HepG2 (cell line): ENCODE measurements around the gene PHLDB1. TPM values are rescaled to one million over a fixed set of nuclear protein-coding genes. Genes with fewer than 3 reads are reported as not detected.

Source experiments
- AHDC1 ChIP-seq: sonication (generic); formaldehyde crosslinking; IDR thresholded peaks from 2 replicates; pipeline ENCODE4 v1.5.1; 2020; ENCODE audit warnings: mild to moderate bottlenecking, missing genetic modification reagents, borderline replicate concordance
- ARID2 ChIP-seq: sonication (generic); formaldehyde crosslinking; IDR thresholded peaks from 2 replicates; pipeline ENCODE4 v1.8.1; 2022; ENCODE audit warnings: mild to moderate bottlenecking, missing genetic modification reagents, borderline replicate concordance
- ASH2L ChIP-seq: fragments of 300-600, 200-600 bp; sonication (generic); IDR thresholded peaks from 2 replicates; pipeline ENCODE4 v1.7.0; 2017; ENCODE audit warnings: low read depth, mild to moderate bottlenecking, moderate library complexity, mixed read lengths, low read length; ENCODE audit not compliant: insufficient read length
- CC2D1A ChIP-seq: sonication (generic); formaldehyde crosslinking; IDR thresholded peaks from 2 replicates; pipeline ENCODE4 v1.8.1; 2023; ENCODE audit warnings: mild to moderate bottlenecking, missing genetic modification reagents
- FOXP4 ChIP-seq: sonication (generic); formaldehyde crosslinking; IDR thresholded peaks from 2 replicates; pipeline ENCODE4 v1.4.0; 2020; ENCODE audit warnings: missing genetic modification reagents
- HIC2 ChIP-seq: sonication (generic); formaldehyde crosslinking; IDR thresholded peaks from 2 replicates; pipeline ENCODE4 v1.9.0; 2022; ENCODE audit warnings: low read depth, missing genetic modification reagents
- HMG20A ChIP-seq: IDR thresholded peaks from 2 replicates; pipeline ENCODE4 v1.6.1; 2016; ENCODE audit warnings: borderline replicate concordance
- HOXA3 ChIP-seq: sonication (generic); formaldehyde crosslinking; IDR thresholded peaks from 2 replicates; pipeline ENCODE4 v1.5.0; 2020; ENCODE audit warnings: missing genetic modification reagents
- JDP2 ChIP-seq: sonication (generic); formaldehyde crosslinking; IDR thresholded peaks from 2 replicates; pipeline ENCODE4 v1.8.1; 2022; ENCODE audit warnings: missing genetic modification reagents, borderline replicate concordance
- JUN ChIP-seq: sonication (generic); formaldehyde crosslinking; IDR thresholded peaks from 2 replicates; pipeline ENCODE4 v1.4.0; 2020; ENCODE audit warnings: mild to moderate bottlenecking, missing genetic modification reagents
- KLF16 ChIP-seq, 2 experiments: sonication (generic) in 1 of 2; formaldehyde crosslinking in 1 of 2; IDR thresholded peaks; 2 replicates each; pipeline versions ENCODE4 v1.6.1 to v1.8.0; 2016 to 2023; ENCODE audit warnings: missing genetic modification reagents in 2 of 2, missing compliant biosample characterization in 1 of 2
- RXRB ChIP-seq: IDR thresholded peaks from 2 replicates; pipeline ENCODE4 v1.6.1; 2016; ENCODE audit warnings: borderline replicate concordance, missing genetic modification reagents, missing compliant biosample characterization
- TMF1 ChIP-seq: sonication (generic); formaldehyde crosslinking; IDR thresholded peaks from 2 replicates; pipeline ENCODE4 v1.8.1; 2022; ENCODE audit warnings: low read depth, missing genetic modification reagents
- ZC3H4 ChIP-seq: sonication (generic); formaldehyde crosslinking; IDR thresholded peaks from 2 replicates; pipeline ENCODE4 v1.4.0; 2020; ENCODE audit warnings: missing genetic modification reagents, borderline replicate concordance
- ZNF644 ChIP-seq: IDR thresholded peaks from 2 replicates; pipeline ENCODE4 v1.6.1; 2016; ENCODE audit warnings: low read depth
- ZNF7 ChIP-seq: IDR thresholded peaks from 2 replicates; pipeline ENCODE4 v1.6.1; 2016; ENCODE audit warnings: missing biosample characterization, missing genetic modification reagents
- ZNF816 ChIP-seq: sonication (generic); formaldehyde crosslinking; IDR thresholded peaks from 2 replicates; pipeline ENCODE4 v1.8.0; 2022; ENCODE audit warnings: missing genetic modification reagents, mild to moderate bottlenecking, borderline replicate concordance
- ZNF883 ChIP-seq: sonication (generic); formaldehyde crosslinking; IDR thresholded peaks from 2 replicates; pipeline ENCODE4 v1.5.1; 2020; ENCODE audit warnings: mild to moderate bottlenecking, missing genetic modification reagents; ENCODE audit errors: not compliant biosample characterization
- polyA plus RNA-seq, 8 experiments: library from polyadenylated mRNA; depleted of rRNA in 3 of 8; stranded (reverse) in 7 of 8; unstranded in 1 of 8; fragments of >200 nt; fragmentation: Illumina TruSeq in 4 of 8; extraction: Trizol in 4 of 8; gene quantifications; 2 replicates each; pipeline versions ENCODE4 v1.2.1 to v1.2.3, GENCODE V29; 2011 to 2016; ENCODE audit warnings: low read depth in 4 of 8, missing spikeins in 1 of 8, mixed read lengths in 1 of 8; ENCODE audit not compliant: insufficient read depth in 1 of 8
- total RNA-seq, 5 experiments: library from RNA; depleted of rRNA; stranded (reverse); fragments of >200 nt; fragmentation: Illumina TruSeq; extraction: Trizol; gene quantifications; 2 replicates each; pipeline ENCODE4 v1.2.3, GENCODE V29; 2016; ENCODE audit warnings: low read depth in 1 of 5

Gene PHLDB1
- total and polyA plus RNA-seq, 2 of the 13 experiments (the other 11 are each of a cell fraction or from before 2014, with no cell fraction given), result 13.8 to 14.2 TPM

GRCh38 chr11:118673361-118674081 lies 66.1 kb downstream of the PHLDB1 start (continued):
- no peak for TF ChIP-seq ZNF7
- peak; percentile 56; the same call in 1 of the 2 replicates for TF ChIP-seq HMG20A
- 0 out of 2 replicates have a peak, but pooled peaks have one; percentile 40 for TF ChIP-seq ARID2 (CRISPR knock-in tag)
- peak; percentile 84 for TF ChIP-seq AHDC1 (CRISPR knock-in tag)
- peak; percentile 89; the same call in 1 of the 2 replicates for TF ChIP-seq FOXP4 (CRISPR knock-in tag)
- TF ChIP-seq ZNF644, result peak; percentile 84
- no peak for TF ChIP-seq ZNF883 (CRISPR knock-in tag)
- no peak for TF ChIP-seq ZC3H4 (CRISPR knock-in tag)
- TF ChIP-seq CC2D1A, result no peak
- TF ChIP-seq ASH2L, result peak; percentile 67
- peak; percentile 70 for TF ChIP-seq RXRB (CRISPR knock-in tag)
- 0 out of 4 replicates have a peak, but pooled peaks of 1 of the 2 experiments have one; percentile 23 for TF ChIP-seq KLF16 (CRISPR knock-in tag; IDR thresholded peaks at IDR 0.05)
- TF ChIP-seq JUN (CRISPR knock-in tag), result 0 out of 2 replicates have a peak, but pooled peaks have one; percentile 37
- no peak for TF ChIP-seq JDP2 (CRISPR knock-in tag)
- TF ChIP-seq TMF1 (CRISPR knock-in tag), result 0 out of 2 replicates have a peak, but pooled peaks have one; percentile 47
- TF ChIP-seq HIC2 (CRISPR knock-in tag), result no peak
- no peak for TF ChIP-seq ZNF816 (CRISPR knock-in tag)
- 0 out of 2 replicates have a peak, but pooled peaks have one; percentile 9 for TF ChIP-seq HOXA3 (CRISPR knock-in tag)
